Natural killer cell treated with Interleukin-12 subunit alpha and Interleukin-12 subunit beta and Interleukin-15 and Interleukin-18, amount 100 ng/mL, for 72 hours (primary cell): ENCODE measurements around the gene AHDC1. TPM values are rescaled to one million over a fixed set of nuclear protein-coding genes. Genes with fewer than 3 reads are reported as not detected.
A peak's percentile ranks its signal among the peaks of the same experiment; 100 is the strongest.

Experiments
- ATAC-seq, 2 donors: fragments of 150-1000 bp; cut with Tn5 transposase in 1 of 2; sonication (Bioruptor Pico), chemical (Tn5 transposase) in 1 of 2; 2 replicates each; pipeline ENCODE4 v1.10.0; 2021
- DNase-seq: peaks from one replicate; pipeline ENCODE4 v3.0.0; 2022; ENCODE audit warnings: low spot score
- H3K27ac Mint-ChIP-seq, 2 donors: 1 replicate in 1 of 2; 2 replicates in 1 of 2; pipeline ENCODE4 v1.8.0; 2022; ENCODE audit warnings: mixed read lengths in 2 of 2, mild to moderate bottlenecking in 1 of 2, moderate library complexity in 1 of 2
- H3K27me3 Mint-ChIP-seq, 2 donors: 1 replicate in 1 of 2; 2 replicates in 1 of 2; pipeline ENCODE4 v1.8.0; 2022; ENCODE audit warnings: mixed read lengths in 2 of 2
- H3K36me3 Mint-ChIP-seq: one replicate; pipeline ENCODE4 v1.8.0; 2022; ENCODE audit warnings: mixed read lengths
- H3K4me1 Mint-ChIP-seq, 2 donors: 1 replicate in 1 of 2; 2 replicates in 1 of 2; pipeline ENCODE4 v1.8.0; 2022; ENCODE audit warnings: low read depth in 2 of 2, mixed read lengths in 2 of 2, mild to moderate bottlenecking in 1 of 2
- H3K4me3 Mint-ChIP-seq: one replicate; pipeline ENCODE4 v1.8.0; 2022; ENCODE audit warnings: mixed read lengths
- H3K9me3 Mint-ChIP-seq: 2 replicates; pipeline ENCODE4 v1.8.0; 2022; ENCODE audit warnings: mixed read lengths
- total RNA-seq, 2 donors: library from RNA; stranded (reverse); gene quantifications; one replicate each; pipeline ENCODE4 v1.2.3, GENCODE V29; 2022

AHDC1 gene
- total RNA-seq, 2 donors from 2014 or later = 38.8 to 42.9 TPM

GRCh38 chr1:27593678-27594563 is 10.0 kb downstream of the AHDC1 start:
- Mint-ChIP-seq H3K4me3 (no peak overlapping the region), H3K27me3 (no peaks in the 10 kb centered on the region), H3K27ac (no peak overlapping the region), H3K4me1 (peaks cover 0 to 13% of the 10 kb centered on the region in 2 donors), H3K9me3 (no peaks in the 10 kb centered on the region), H3K36me3 (no peaks in the 10 kb centered on the region)
- no peak for DNase-seq
- ATAC-seq = no peak

- Mint-ChIP-seq H3K9me3 (no peaks in the 10 kb centered on the region), H3K27ac (no peak overlapping the region), H3K36me3 (no peaks in the 10 kb centered on the region), H3K4me3 (no peak overlapping the region), H3K4me1 (peaks cover 0 to 6% of the 10 kb centered on the region in 2 donors), H3K27me3 (no peaks in the 10 kb centered on the region)
- DNase-seq (no peak), ATAC-seq (no peak)
Observed at GRCh38 chr1:27592931-27593677, 10.8 kb downstream of the AHDC1 start.

GRCh38 chr1:27592232-27592930 is 11.6 kb downstream of the AHDC1 start:
- H3K9me3 Mint-ChIP-seq = no peaks in the 10 kb centered on the region
- no peaks in the 10 kb centered on the region for H3K4me1 Mint-ChIP-seq
- no peaks in the 10 kb centered on the region for H3K27me3 Mint-ChIP-seq
- DNase-seq (no peak), ATAC-seq (no peak)
- no peak overlapping the region for H3K4me3 Mint-ChIP-seq
- H3K36me3 Mint-ChIP-seq = no peaks in the 10 kb centered on the region
- no peak overlapping the region for H3K27ac Mint-ChIP-seq

GRCh38 chr1:27591622-27592021 is 12.3 kb downstream of the AHDC1 start:
- H3K4me1 Mint-ChIP-seq = no peaks in the 10 kb centered on the region
- H3K4me3 Mint-ChIP-seq = no peak overlapping the region
- no peaks in the 10 kb centered on the region for H3K9me3 Mint-ChIP-seq

GRCh38 chr1:27590917-27591508 is 12.9 kb downstream of the AHDC1 start:
- Mint-ChIP-seq H3K27me3 (no peaks in the 10 kb centered on the region), H3K9me3 (no peaks in the 10 kb centered on the region), H3K27ac (no peak overlapping the region), H3K4me3 (no peak overlapping the region), H3K36me3 (no peaks in the 10 kb centered on the region), H3K4me1 (no peaks in the 10 kb centered on the region)
- DNase-seq (no peak), ATAC-seq (no peak)

More at GRCh38 chr1:27591622-27592021, 12.3 kb downstream of the AHDC1 start:
- Mint-ChIP-seq H3K27me3 (no peaks in the 10 kb centered on the region), H3K36me3 (no peaks in the 10 kb centered on the region), H3K27ac (no peak overlapping the region)
- no peak for DNase-seq
- no peak for ATAC-seq

GRCh38 chr1:27589841-27590426 is 14.0 kb downstream of the AHDC1 start:
- Mint-ChIP-seq H3K4me1 (no peaks in the 10 kb centered on the region), H3K4me3 (no peak overlapping the region), H3K36me3 (no peaks in the 10 kb centered on the region), H3K27me3 (no peaks in the 10 kb centered on the region), H3K27ac (no peak overlapping the region), H3K9me3 (no peaks in the 10 kb centered on the region)
- no peak for DNase-seq
- no peak for ATAC-seq

- H3K27me3 Mint-ChIP-seq = no peaks in the 10 kb centered on the region
- no peaks in the 10 kb centered on the region for H3K9me3 Mint-ChIP-seq
- no peaks in the 10 kb centered on the region for H3K36me3 Mint-ChIP-seq
- ATAC-seq = no peak
- H3K4me3 Mint-ChIP-seq = no peak overlapping the region
- no peaks in the 10 kb centered on the region for H3K4me1 Mint-ChIP-seq
- no peak overlapping the region for H3K27ac Mint-ChIP-seq
- no peak for DNase-seq
Observed at GRCh38 chr1:27589441-27589840, 14.5 kb downstream of the AHDC1 start.

GRCh38 chr1:27588256-27589232 is 15.4 kb downstream of the AHDC1 start:
- H3K36me3 Mint-ChIP-seq = no peaks in the 10 kb centered on the region
- H3K4me1 Mint-ChIP-seq = peaks cover 0 to 2% of the 10 kb centered on the region in 2 donors
- DNase-seq (peak; percentile 49), ATAC-seq (no peak)
- H3K27me3 Mint-ChIP-seq = no peaks in the 10 kb centered on the region
- H3K27ac Mint-ChIP-seq = no peak overlapping the region
- H3K4me3 Mint-ChIP-seq = no peak overlapping the region
- no peaks in the 10 kb centered on the region for H3K9me3 Mint-ChIP-seq

GRCh38 chr1:27585684-27586083 is 18.3 kb downstream of the AHDC1 start:
- Mint-ChIP-seq H3K27me3 (no peaks in the 10 kb centered on the region), H3K27ac (no peak overlapping the region), H3K4me1 (peaks cover 14 to 19% of the 10 kb centered on the region in 2 donors), H3K4me3 (no peak overlapping the region), H3K9me3 (no peaks in the 10 kb centered on the region), H3K36me3 (no peaks in the 10 kb centered on the region)
- DNase-seq (no peak), ATAC-seq (no peak)

- ATAC-seq (no peak), DNase-seq (no peak)
- Mint-ChIP-seq H3K27ac (no peak overlapping the region), H3K4me1 (peaks cover 23 to 30% of the 10 kb centered on the region in 2 donors), H3K4me3 (no peak overlapping the region), H3K27me3 (no peaks in the 10 kb centered on the region), H3K9me3 (no peaks in the 10 kb centered on the region), H3K36me3 (no peaks in the 10 kb centered on the region)
Observed at GRCh38 chr1:27584453-27584852, 19.5 kb downstream of the AHDC1 start.

GRCh38 chr1:27583479-27583878 is 20.5 kb downstream of the AHDC1 start:
- Mint-ChIP-seq H3K9me3 (no peaks in the 10 kb centered on the region), H3K36me3 (no peaks in the 10 kb centered on the region), H3K4me3 (no peak overlapping the region), H3K27ac (no peak overlapping the region), H3K27me3 (no peaks in the 10 kb centered on the region), H3K4me1 (peaks cover 29 to 35% of the 10 kb centered on the region in 2 donors)
- DNase-seq = no peak
- ATAC-seq = no peak

- no peaks in the 10 kb centered on the region for H3K9me3 Mint-ChIP-seq
- H3K27ac Mint-ChIP-seq = peak overlapping the region in 1 of 2 donors; percentile 26
- H3K4me1 Mint-ChIP-seq = peaks cover 31 to 40% of the 10 kb centered on the region in 2 donors
Observed at GRCh38 chr1:27581823-27582243, 22.1 kb downstream of the AHDC1 start.

More at GRCh38 chr1:27581823-27582243, 22.1 kb downstream of the AHDC1 start:
- no peaks in the 10 kb centered on the region for H3K27me3 Mint-ChIP-seq
- H3K4me3 Mint-ChIP-seq = no peak overlapping the region
- ATAC-seq = no peak
- no peak for DNase-seq
- H3K36me3 Mint-ChIP-seq = no peaks in the 10 kb centered on the region
